Activated T-cell treated with anti-CD3 and anti-CD28 coated beads, Interleukin-2, amount 50 U/mL, for 24 hours (primary cell): Measurements from ENCODE around the gene PRTG.
"Not testable (repeated sequence)": the region's sequence is repeated elsewhere in the genome, so short reads cannot be mapped to it uniquely, and the experiment has no call there.

ENCODE experiments used
- DNase-seq: peaks from one replicate; pipeline ENCODE4 v3.0.0-alpha.2; 2020
- H3K27ac Mint-ChIP-seq: 2 replicates; pipeline ENCODE4 v1.8.0; 2020; ENCODE audit warnings: mild to moderate bottlenecking, mixed read lengths
- H3K27me3 Mint-ChIP-seq: 2 replicates; pipeline ENCODE4 v1.8.0; 2020; ENCODE audit warnings: mixed read lengths
- H3K36me3 Mint-ChIP-seq: 2 replicates; pipeline ENCODE4 v1.8.0; 2020; ENCODE audit warnings: low read depth, mixed read lengths
- H3K4me1 Mint-ChIP-seq: 2 replicates; pipeline ENCODE4 v1.8.0; 2020; ENCODE audit warnings: low read depth, mixed read lengths
- H3K4me3 Mint-ChIP-seq: 2 replicates; pipeline ENCODE4 v1.8.0; 2020; ENCODE audit warnings: mild to moderate bottlenecking, moderate library complexity, mixed read lengths
- H3K9me3 Mint-ChIP-seq: 2 replicates; pipeline ENCODE4 v1.8.0; 2020; ENCODE audit warnings: mixed read lengths

Gene PRTG

DNA sequence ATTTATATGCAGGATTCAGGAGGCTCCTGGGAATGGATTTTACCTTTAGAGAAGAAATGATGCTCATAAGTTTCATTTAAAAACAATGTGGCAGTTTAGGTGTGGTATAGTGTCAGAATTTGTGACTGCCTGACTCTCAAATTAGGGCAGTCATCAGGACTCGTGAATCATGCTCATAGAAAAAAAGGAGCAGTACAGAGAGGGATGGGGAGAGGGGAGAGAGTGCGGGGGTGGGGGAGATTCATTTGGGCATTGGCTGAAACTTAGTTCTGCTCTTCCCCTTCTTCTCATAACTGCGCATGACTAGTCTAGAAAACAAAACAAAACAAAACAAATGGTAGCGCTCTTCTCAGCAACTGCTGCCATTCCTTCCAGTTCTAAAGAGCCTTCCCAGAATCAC is 44.3 kb downstream of the PRTG start:
- no peaks in the 10 kb centered on the region for H3K9me3 Mint-ChIP-seq
- no peak overlapping the region for H3K4me3 Mint-ChIP-seq
- peaks cover 9% of the 10 kb centered on the region for H3K27me3 Mint-ChIP-seq
- peaks cover 8% of the 10 kb centered on the region for H3K4me1 Mint-ChIP-seq
- H3K27ac Mint-ChIP-seq = no peak overlapping the region
- H3K36me3 Mint-ChIP-seq = no peaks in the 10 kb centered on the region
- no peak for DNase-seq

DNA sequence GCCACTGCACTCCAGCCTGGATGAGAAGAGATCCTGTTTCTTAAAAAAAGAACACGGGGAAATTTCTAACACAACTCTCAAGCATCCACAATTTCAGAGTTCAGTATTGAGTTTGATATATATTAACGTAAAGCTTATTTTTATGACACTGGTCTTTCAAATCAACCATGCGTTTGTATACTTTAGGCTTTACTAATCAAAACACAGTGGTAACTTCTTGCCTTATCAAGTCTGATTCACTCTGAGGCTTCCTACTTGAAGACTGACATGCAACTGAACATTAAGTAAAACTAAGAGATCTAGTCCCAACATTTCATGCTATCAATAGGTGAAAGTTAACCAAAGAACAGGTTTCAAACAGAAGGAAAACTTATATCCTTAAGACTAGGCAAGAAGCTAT is 46.7 kb downstream of the PRTG start:
- DNase-seq = no peak
- H3K4me1 Mint-ChIP-seq = peaks cover 8% of the 10 kb centered on the region
- no peak overlapping the region for H3K4me3 Mint-ChIP-seq
- H3K9me3 Mint-ChIP-seq = no peaks in the 10 kb centered on the region
- H3K36me3 Mint-ChIP-seq = no peaks in the 10 kb centered on the region
- H3K27me3 Mint-ChIP-seq = peaks cover 13% of the 10 kb centered on the region
- H3K27ac Mint-ChIP-seq = no peak overlapping the region

DNA sequence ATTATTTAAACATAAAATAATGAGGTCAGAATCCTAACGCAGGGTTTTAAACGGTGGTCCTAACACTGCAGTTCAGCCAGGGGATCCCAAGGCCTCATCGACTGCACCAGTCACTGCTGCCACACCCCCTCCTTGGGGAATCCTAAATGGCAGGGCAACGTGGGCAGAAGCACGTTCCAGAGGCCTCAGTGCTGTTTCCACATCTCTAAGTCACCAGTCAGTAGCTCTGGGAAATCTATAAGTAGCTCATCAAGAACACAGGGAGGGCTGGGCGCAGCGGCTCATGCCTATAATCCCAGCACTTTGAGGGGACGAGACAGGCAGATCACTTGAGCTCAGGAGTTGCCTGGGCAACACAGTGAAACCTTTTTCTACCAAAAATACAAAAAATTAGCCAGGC is 47.5 kb downstream of the PRTG start:
- Mint-ChIP-seq H3K36me3 (no peaks in the 10 kb centered on the region), H3K27me3 (peaks cover 15% of the 10 kb centered on the region), H3K4me1 (peaks cover 4% of the 10 kb centered on the region), H3K27ac (no peak overlapping the region), H3K4me3 (no peak overlapping the region), H3K9me3 (no peaks in the 10 kb centered on the region)
- no peak for DNase-seq

DNA sequence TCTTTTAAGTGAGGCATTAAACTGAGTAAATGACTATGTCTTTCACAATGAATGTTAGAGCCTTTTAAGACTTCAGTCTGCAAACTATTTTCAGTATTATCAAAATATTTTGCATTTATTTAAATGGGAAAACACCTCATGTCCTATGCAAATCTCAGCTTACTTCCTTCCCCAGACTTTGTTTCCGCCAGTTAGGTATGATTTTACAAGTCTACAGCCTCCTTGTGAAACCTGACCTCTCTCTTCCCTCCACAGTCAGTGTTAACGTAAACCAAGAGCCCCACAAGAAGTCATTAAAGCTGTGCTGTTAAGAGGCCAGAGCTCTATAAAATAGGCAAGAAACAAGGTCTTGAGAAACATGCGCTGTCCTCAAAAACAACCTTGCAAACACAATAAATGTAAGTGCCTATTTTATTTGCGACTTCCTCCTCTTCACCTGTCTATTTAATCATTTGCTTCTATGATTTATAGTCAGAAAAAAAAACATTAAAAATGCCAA is 48.3 kb downstream of the PRTG start:
- Mint-ChIP-seq H3K9me3 (no peaks in the 10 kb centered on the region), H3K4me3 (no peak overlapping the region), H3K4me1 (peaks cover 4% of the 10 kb centered on the region), H3K27ac (no peak overlapping the region), H3K27me3 (peaks cover 15% of the 10 kb centered on the region), H3K36me3 (no peaks in the 10 kb centered on the region)
- no peak for DNase-seq

DNA sequence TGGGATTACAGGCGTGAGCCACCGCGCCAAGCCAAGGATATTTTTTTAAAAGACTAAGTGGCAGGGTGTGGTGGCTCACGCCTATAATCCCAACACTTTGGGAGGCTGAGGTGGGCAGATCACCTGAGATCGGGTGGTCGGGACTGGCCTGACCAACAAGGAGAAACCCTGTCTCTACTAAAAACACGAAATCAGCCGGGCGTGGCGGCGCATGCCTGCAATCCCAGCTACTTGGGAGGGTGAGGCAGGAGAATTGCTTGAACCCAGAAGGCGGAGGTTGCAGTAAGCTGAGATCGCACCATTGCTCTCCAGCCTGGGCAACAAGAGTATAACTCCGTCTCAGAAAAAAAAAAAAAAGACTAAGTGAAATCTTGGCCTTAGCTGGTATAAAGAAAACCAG is 49.8 kb downstream of the PRTG start:
- H3K27me3 Mint-ChIP-seq = peaks cover 15% of the 10 kb centered on the region
- not testable (repeated sequence) for H3K36me3 Mint-ChIP-seq, H3K9me3 Mint-ChIP-seq, H3K4me1 Mint-ChIP-seq, H3K27ac Mint-ChIP-seq, DNase-seq, H3K4me3 Mint-ChIP-seq

DNA sequence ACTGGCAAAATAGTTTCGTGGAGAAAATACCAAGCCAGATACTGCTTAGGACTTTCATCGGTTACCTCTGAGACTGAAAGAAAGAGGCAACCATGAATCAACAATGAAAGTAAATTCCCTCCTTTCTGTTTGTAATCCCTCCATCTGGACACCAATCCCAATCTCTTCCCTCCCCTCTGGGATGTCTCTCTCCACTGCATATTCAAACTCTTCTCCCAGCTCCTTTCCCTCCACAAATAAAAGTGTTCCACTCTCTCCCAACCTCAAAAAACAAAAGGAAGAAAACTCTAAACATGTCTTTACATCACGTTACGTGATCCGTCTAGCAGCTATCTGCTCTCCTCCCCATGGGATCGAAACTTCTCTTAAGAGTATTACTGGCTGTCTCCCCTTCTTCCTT is 55.2 kb downstream of the PRTG start:
- DNase-seq = no peak
- no peaks in the 10 kb centered on the region for H3K36me3 Mint-ChIP-seq
- H3K27me3 Mint-ChIP-seq = peaks cover 6% of the 10 kb centered on the region
- H3K4me1 Mint-ChIP-seq = no peaks in the 10 kb centered on the region
- H3K9me3 Mint-ChIP-seq = no peaks in the 10 kb centered on the region
- no peak overlapping the region for H3K27ac Mint-ChIP-seq
- no peak overlapping the region for H3K4me3 Mint-ChIP-seq

DNA sequence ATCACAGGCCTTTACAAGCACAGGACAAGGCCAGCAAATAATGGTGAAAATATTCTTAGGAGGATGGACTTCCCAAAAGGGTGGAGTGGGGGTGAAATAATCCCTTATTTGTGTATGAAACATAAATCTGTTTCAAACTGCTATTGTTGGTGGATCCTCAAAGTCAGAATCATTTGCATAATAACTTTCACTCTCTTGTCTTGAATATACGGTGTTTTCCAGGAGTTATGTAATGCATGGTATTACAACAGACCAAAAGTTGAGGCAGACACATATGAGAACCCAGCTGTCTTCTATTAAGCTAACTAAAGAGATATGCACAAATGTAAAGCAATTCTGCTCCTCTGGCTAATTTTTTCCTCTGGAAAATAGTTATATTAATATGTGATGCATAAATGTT is 57.7 kb downstream of the PRTG start:
- H3K4me1 Mint-ChIP-seq = peaks cover 4% of the 10 kb centered on the region
- no peak overlapping the region for H3K4me3 Mint-ChIP-seq
- DNase-seq = no peak
- H3K36me3 Mint-ChIP-seq = no peaks in the 10 kb centered on the region
- no peaks in the 10 kb centered on the region for H3K9me3 Mint-ChIP-seq
- H3K27ac Mint-ChIP-seq = no peak overlapping the region
- no peaks in the 10 kb centered on the region for H3K27me3 Mint-ChIP-seq

DNA sequence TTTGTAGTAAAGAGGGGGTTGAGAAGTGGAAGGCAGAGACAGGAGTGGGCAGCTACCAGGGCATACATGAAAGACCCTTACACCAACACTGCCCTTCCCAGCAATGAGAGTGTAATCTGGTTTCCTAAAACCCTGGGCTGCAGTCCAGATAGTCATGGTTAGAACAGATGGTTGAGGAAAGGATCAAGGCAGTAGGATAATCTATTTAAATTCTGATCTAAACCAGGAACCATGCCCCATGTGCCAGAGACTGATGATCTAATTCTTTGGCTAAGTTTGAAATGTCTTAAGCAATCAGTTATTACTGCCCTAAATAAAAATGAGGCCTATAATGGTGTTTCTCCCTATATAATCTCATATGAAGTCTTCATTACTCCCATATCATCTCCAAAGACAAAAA is 59.6 kb downstream of the PRTG start:
- Mint-ChIP-seq H3K27ac (no peak overlapping the region), H3K27me3 (no peaks in the 10 kb centered on the region), H3K9me3 (no peaks in the 10 kb centered on the region), H3K36me3 (no peaks in the 10 kb centered on the region), H3K4me3 (no peak overlapping the region), H3K4me1 (peaks cover 4% of the 10 kb centered on the region)
- no peak for DNase-seq

DNA sequence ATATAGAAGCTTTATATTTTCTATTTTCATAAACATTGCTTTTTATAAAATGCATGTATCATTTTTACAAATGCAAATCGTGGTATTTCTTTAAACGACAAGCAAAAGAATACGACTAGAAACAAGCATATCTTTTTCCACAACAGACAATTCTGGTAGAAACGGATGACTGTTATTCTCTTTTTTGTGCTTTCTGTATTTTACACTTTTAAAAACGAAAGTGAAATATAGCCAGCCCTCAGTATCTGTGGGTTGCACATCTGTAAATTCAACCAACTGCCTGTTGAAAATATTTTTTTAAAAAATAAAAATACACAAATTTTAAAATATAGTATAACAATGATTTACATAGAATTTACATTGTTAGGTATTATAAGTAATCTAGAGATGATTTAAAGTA is 61.3 kb downstream of the PRTG start:
- peaks cover 4% of the 10 kb centered on the region for H3K4me1 Mint-ChIP-seq
- no peak for DNase-seq
- H3K4me3 Mint-ChIP-seq = no peak overlapping the region
- no peaks in the 10 kb centered on the region for H3K9me3 Mint-ChIP-seq
- H3K36me3 Mint-ChIP-seq = no peaks in the 10 kb centered on the region
- no peaks in the 10 kb centered on the region for H3K27me3 Mint-ChIP-seq
- H3K27ac Mint-ChIP-seq = no peak overlapping the region

DNA sequence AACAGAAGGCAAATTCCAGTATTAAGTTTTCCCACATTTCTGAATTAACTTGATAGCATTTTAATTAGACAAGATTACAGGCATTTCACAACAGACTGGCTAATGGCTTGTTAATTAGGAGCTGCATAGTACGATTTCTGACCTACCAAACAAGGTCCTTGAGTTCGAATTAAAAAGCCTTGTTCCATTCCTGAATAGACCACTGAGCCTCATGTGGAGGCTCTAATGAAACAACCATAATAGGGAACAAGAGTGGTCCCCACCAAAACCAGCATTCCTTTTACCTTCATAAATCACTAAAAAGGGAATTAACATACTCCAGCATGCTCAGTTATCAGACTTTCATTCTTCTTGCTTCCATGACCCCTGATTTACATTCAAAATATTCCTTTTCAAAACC is 66.4 kb downstream of the PRTG start:
- Mint-ChIP-seq H3K36me3 (no peaks in the 10 kb centered on the region), H3K27ac (no peak overlapping the region), H3K27me3 (peaks cover 12% of the 10 kb centered on the region), H3K4me3 (no peak overlapping the region), H3K4me1 (peaks cover 3% of the 10 kb centered on the region), H3K9me3 (no peaks in the 10 kb centered on the region)
- no peak for DNase-seq

DNA sequence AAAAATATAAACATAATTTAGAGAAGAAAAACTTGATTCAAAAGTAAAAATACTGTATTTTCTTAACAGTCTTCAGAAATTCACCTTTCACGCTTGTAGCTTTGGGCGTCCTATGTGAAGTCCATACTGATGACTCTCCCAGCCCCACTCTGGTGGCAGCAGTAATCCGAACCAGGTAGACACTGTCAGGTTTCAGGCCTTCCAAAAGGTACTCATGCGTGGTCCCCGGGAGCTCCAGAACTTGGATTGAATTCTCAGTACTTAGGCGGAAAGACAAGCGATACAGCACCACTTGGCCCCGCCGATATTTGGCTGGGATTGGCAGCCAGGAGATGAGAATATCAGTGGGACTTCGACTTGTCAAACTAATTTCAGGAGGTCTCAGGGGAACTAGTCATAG is 69.7 kb downstream of the PRTG start:
- Mint-ChIP-seq H3K9me3 (no peaks in the 10 kb centered on the region), H3K4me1 (no peaks in the 10 kb centered on the region), H3K27me3 (peaks cover 18% of the 10 kb centered on the region), H3K27ac (no peak overlapping the region), H3K4me3 (no peak overlapping the region), H3K36me3 (no peaks in the 10 kb centered on the region)
- no peak for DNase-seq

DNA sequence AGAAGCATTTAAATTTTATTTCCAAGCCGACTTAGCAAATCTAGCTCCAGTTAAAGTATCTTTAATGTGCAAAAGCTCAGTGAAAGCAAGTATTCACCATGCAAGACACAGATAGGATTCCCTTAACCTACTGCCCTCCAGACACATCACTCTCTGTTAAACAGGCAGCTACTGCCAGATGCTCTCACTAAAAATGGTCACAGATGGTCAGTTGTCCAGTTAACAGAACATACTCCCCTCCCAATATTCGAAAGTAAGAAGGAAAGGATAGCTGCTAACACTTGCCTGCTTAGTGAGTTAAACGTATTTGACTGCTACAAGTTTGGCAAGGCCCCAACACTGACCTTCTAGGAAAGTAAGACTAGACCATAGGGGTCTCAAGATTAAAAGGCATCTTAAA is 73.7 kb downstream of the PRTG start:
- Mint-ChIP-seq H3K27ac (no peak overlapping the region), H3K9me3 (no peaks in the 10 kb centered on the region), H3K36me3 (no peaks in the 10 kb centered on the region), H3K27me3 (peaks cover 18% of the 10 kb centered on the region), H3K4me3 (no peak overlapping the region), H3K4me1 (no peaks in the 10 kb centered on the region)
- DNase-seq = no peak

DNA sequence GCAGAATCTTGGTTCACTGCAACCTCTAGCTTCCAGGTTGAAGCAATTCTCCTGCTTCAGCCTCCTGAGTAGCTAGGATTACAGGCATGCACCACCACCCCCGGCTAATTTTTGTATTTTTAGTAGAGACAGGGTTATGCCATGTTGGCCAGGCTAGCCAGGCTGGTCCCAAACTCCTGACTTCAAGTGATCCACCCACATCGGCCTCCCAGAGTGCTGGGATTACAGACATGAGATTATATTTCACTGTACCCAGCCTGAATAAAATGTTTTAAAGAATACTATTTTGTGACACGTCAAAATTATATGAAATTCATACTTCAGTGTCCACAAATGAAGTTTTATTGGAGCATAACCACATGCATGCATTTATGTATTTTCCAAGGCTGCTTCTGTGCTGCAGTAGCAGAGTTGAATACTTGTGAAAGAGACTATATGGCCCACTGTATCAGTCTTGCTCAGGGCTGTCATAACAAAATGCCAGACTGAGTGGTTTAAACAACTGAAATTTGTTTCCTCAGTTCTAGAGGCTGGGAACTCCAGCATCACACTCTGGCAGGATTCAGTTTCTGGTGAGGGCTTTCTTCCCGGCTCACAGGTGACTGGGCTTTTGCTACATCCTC is 77.2 kb downstream of the PRTG start:
- Mint-ChIP-seq H3K27ac (no peak overlapping the region), H3K36me3 (no peaks in the 10 kb centered on the region), H3K4me1 (peaks cover 18% of the 10 kb centered on the region), H3K27me3 (peaks cover 1% of the 10 kb centered on the region), H3K9me3 (no peaks in the 10 kb centered on the region), H3K4me3 (no peak overlapping the region)
- DNase-seq = no peak

DNA sequence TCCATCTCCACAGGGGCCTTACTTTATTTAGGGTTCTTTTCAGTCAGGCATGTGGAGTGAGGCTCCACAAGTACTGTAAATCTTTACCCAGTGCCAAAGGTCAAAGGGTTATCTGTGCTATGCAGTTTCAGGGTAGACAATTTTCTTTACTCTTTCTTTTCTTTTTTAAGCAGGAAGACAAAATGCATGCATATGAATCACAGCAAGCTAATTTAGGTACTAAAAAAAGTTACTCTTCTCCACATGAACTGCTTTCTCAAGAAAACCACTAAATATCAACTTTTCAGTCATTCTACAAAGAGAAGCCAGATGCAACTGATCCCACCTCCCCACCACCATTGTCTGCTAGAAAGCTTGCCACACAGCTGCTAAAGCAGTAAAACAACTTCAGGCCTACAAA is 81.5 kb downstream of the PRTG start:
- H3K9me3 Mint-ChIP-seq = no peaks in the 10 kb centered on the region
- H3K36me3 Mint-ChIP-seq = no peaks in the 10 kb centered on the region
- H3K4me1 Mint-ChIP-seq = peaks cover 18% of the 10 kb centered on the region
- H3K4me3 Mint-ChIP-seq = no peak overlapping the region
- no peak for DNase-seq
- H3K27me3 Mint-ChIP-seq = no peaks in the 10 kb centered on the region
- no peak overlapping the region for H3K27ac Mint-ChIP-seq

DNA sequence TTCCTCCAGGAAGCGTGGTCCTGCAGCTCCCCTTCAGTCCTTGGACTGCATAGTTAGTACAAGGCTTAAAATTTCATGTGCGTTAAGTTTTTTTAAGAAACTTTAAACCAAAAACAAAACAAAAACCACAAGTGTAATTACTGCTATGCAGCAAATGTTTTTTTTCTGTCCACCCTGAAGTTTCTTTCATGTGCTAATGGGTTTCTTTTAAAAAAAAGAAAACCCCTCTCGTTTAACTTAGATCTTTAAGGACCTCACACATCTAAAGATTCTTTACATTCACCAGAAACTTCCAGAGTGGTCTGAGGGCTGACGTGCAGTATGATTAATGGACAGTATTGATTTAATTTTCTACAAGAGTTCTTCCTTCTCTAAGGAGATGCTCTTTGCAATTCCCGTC is 82.8 kb downstream of the PRTG start:
- no peaks in the 10 kb centered on the region for H3K9me3 Mint-ChIP-seq
- DNase-seq = no peak
- peaks cover 18% of the 10 kb centered on the region for H3K4me1 Mint-ChIP-seq
- no peaks in the 10 kb centered on the region for H3K27me3 Mint-ChIP-seq
- no peak overlapping the region for H3K27ac Mint-ChIP-seq
- H3K36me3 Mint-ChIP-seq = no peaks in the 10 kb centered on the region
- no peak overlapping the region for H3K4me3 Mint-ChIP-seq

DNA sequence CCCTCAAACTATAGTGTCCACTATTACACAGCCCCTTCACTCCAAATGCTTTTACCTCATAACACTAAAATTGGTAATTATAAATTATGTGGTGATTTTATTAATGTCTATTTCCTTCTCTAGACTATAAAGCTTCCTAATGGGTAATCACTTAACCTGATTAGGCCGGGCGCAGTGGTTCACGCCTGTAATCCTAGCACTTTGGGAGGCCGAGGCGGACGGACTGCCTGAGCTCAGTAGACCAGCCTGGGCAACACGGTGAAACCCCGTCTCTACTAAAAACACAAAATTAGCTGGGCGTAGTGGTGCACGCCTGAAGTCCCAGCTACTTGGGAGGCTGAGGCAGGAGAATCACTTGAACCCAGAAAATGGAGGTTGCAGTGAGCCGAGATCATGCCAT is 83.5 kb downstream of the PRTG start:
- H3K27me3 Mint-ChIP-seq = peaks cover 3% of the 10 kb centered on the region
- H3K9me3 Mint-ChIP-seq = no peaks in the 10 kb centered on the region
- no peaks in the 10 kb centered on the region for H3K36me3 Mint-ChIP-seq
- no peak overlapping the region for H3K4me3 Mint-ChIP-seq
- DNase-seq = no peak
- H3K27ac Mint-ChIP-seq = no peak overlapping the region
- H3K4me1 Mint-ChIP-seq = peaks cover 18% of the 10 kb centered on the region
